GM19395 (cell line): Measurements from ENCODE around the gene NOTCH2NLA.
"Not testable (repeated sequence)": the region's sequence is repeated elsewhere in the genome, so short reads cannot be mapped to it uniquely, and the experiment has no call there.

Experiments used
- ATAC-seq: cut with Tn5 transposase; IDR thresholded peaks from one replicate; pipeline ENCODE4 v1.9.1; 2021; ENCODE audit warnings: mild to moderate bottlenecking, moderate library complexity; ENCODE audit not compliant: unreplicated experiment

NOTCH2NLA gene

DNA sequence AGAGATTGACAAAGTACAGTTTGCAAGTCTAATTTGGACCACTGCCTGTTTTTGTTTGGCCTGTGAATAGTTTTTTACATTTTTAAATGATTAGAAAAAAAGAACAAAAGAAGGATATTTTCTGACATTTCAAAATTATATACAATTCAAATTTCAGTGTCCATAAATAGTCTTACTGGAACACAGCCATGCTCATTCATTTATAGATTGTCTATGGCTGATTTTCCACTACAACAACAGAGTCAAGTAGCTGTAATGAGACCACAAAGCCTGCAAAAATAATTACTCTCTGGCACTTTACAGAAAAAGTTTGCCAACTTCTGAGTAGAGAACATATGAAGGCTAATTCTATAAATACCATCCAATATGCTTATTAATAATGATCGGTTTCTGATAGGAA lies 61.1 kb downstream of the NOTCH2NLA start:
- not testable (repeated sequence) for ATAC-seq

DNA sequence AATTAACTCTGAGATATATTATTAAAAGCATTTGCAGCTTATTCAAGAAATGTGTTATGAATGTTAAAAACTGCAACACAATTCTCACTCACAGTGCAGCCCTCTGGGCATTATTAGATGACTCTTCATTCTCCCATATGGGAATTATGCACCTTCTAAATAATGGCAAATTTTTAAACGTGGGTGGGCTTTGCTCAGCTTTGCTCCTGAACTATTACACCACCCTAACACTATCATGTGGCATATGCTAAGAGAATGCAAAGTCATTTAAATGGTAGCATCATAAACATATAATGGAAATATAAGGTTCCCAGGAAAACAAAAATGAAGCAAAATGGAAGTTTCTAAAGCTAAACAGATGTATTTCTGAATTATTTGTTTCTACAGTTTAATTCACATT lies 61.5 kb downstream of the NOTCH2NLA start:
- not testable (repeated sequence) for ATAC-seq

DNA sequence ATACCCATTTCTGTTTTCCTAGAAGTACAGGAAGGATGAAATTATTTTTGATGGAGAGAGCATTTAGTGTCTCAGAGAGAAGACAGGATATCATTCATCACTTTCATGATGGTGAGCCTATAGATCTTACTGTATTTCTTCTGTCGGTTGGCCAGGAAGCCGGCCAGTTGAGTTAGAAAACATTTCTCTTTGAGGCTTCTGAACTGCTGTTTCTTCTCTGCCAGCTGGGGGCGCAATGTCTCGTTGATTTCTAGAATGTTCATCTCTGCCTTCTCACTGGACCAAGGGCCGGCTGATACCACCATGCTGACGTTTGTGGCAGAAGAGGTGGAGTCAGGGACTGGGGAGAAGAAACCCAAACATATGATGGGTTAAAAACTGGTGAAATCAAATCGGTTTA lies 84.4 kb downstream of the NOTCH2NLA start, which contains the start of gene NBPF10:
TSS of gene NBPF10 (minus strand) at position 340 of the 400 bp plus-strand sequence. CDS start at position 305, 35 bp downstream.
- ATAC-seq: not testable (repeated sequence)
